ENCODE measurements around the gene REPIN1.

The REPIN1 gene

DNA sequence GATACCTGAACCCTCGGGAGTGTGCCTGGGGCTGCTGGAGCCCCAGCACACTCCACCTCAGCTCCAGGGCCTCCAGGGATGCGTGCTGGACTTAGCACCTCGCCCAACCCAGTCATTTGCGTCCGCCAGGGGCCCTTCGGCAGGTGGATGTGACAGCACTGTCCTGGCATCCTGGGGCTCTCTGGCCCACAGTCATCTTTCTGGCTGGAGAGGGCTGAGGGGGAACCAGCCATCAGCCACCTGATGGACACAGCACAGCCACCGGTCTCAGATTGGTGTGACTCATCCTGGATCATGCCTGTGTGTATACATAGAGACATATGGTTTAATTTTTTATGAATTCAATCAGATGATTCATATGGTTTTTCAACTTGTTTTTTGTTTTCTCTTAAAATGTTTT lies 21.6 kb downstream of the REPIN1 start:
- Histone ChIP-seq H3K4me3 (no peak overlapping the region), H3K36me3 (replicated peaks) (no peaks in the 10 kb centered on the region), H3K27me3 (ENCODE audit: low read depth) (no peaks in the 10 kb centered on the region), H3K9me3 (no peaks in the 10 kb centered on the region), H3K4me1 (no peaks in the 10 kb centered on the region; the same call in 1 of the 2 replicates)
- no peak for DNase-seq (ENCODE audit: low spot score in 2 of 2)
- in situ Hi-C loops (cut with MboI; ENCODE audit: low sequenced_read_pairs) = no loop called here

DNA sequence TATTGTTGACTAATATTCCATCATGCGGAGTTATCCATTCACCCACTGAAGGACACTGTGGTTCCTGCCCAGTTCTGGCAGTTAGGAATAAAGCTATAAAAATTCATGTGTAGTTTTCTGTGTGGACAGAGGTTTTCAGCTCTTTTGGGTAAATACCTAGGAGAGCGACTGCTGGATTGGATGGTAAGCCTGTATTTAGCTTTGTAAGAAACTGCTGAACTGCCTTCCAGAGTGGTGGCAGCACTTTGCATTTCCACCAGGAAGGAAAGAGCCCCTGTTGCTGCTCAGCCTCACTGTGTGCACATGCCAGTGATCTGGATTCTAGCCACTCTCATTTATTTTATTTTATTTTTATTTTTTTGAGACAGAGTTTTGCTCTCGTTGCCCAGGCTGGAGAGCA lies 24.7 kb downstream of the REPIN1 start:
- in situ Hi-C loops (cut with MboI; ENCODE audit: low sequenced_read_pairs) = no loop called here
- Histone ChIP-seq H3K9me3 (no peaks in the 10 kb centered on the region), H3K4me1 (no peaks in the 10 kb centered on the region; the same call in 1 of the 2 replicates), H3K27me3 (ENCODE audit: low read depth) (no peaks in the 10 kb centered on the region), H3K36me3 (replicated peaks) (no peaks in the 10 kb centered on the region), H3K4me3 (no peak overlapping the region)
- DNase-seq (ENCODE audit: low spot score in 2 of 2) = no peak

DNA sequence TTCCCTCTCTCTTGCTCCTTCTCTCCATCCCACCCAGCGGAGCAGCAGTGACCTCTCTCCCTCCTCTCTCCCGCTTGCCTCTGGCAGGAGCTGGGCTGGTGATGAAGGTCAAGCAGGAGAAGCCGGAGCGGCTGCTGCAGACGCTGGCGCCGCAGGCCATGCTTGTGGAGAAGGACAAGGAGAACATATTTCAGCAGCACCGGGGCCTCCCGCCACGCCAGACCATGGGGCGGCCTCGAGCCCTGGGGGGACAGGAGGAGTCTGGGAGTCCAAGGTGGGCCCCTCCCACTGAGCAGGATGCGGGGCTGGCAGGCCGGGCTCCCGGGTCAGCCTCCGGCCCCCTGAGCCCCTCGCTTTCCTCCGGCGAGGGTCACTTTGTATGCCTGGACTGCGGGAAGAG lies 27.8 kb downstream of the REPIN1 start:
- Histone ChIP-seq H3K36me3 (replicated peaks) (no peaks in the 10 kb centered on the region), H3K4me3 (no peak overlapping the region), H3K9me3 (no peaks in the 10 kb centered on the region), H3K27me3 (ENCODE audit: low read depth) (no peaks in the 10 kb centered on the region), H3K4me1 (no peaks in the 10 kb centered on the region; the same call in 1 of the 2 replicates)
- DNase-seq (ENCODE audit: low spot score in 2 of 2) = no peak
- in situ Hi-C loops (cut with MboI; ENCODE audit: low sequenced_read_pairs) = no loop called here

DNA sequence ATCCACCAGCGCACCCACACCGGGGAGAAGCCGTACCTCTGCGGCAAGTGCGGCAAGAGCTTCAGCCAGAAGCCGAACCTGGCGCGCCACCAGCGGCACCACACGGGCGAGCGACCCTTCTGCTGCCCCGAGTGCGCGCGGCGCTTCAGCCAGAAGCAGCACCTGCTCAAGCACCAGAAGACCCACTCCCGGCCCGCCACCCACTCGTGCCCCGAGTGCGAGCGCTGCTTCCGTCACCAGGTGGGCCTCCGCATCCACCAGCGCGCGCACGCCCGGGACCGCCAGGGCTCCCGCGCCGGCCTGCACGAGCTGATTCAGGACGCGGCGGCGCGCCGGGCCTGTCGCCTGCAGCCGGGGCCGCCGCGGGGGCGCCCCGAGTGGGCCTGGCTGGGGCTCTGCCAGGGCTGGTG lies 28.2 kb downstream of the REPIN1 start:
- no peak for DNase-seq (ENCODE audit: low spot score in 2 of 2)
- H3K4me1 ChIP-seq = no peaks in the 10 kb centered on the region; the same call in 1 of the 2 replicates
- H3K9me3 ChIP-seq = no peaks in the 10 kb centered on the region
- no peak overlapping the region for H3K4me3 ChIP-seq
- in situ Hi-C loops (cut with MboI; ENCODE audit: low sequenced_read_pairs) = no loop called here
- H3K27me3 ChIP-seq (ENCODE audit: low read depth) = no peaks in the 10 kb centered on the region
- H3K36me3 ChIP-seq (replicated peaks) = no peaks in the 10 kb centered on the region

DNA sequence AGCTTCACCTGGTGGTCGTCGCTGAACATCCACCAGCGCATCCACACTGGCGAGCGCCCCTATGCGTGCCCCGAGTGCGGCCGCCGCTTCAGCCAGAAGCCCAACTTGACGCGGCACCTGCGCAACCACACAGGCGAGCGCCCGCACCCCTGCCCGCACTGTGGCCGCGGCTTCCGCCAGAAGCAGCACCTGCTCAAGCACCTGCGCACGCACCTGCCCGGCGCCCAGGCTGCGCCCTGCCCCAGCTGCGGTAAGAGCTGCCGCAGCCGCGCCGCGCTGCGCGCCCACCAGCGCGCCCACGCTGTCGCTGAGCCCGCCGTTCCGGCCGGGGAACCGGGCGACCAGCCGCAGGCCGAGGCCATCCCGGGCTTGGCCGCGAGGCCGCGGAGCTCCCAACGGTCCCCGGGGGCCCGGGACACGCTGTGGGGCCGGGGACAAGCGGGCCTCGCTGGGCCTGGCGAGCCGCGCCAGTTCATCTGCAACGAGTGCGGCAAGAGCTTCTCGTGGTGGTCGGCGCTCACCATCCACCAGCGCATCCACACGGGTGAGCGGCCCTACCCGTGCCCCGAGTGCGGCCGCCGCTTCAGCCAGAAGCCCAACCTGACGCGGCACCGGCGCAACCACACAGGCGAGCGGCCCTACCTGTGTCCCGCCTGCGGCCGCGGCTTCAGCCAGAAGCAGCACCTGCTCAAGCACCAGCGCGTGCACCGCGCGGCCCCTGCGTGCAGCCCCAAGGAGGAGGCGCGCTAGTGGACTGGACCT lies 28.9 kb downstream of the REPIN1 start:
- in situ Hi-C loops (cut with MboI; ENCODE audit: low sequenced_read_pairs) = no loop called here
- no peaks in the 10 kb centered on the region for H3K4me1 ChIP-seq
- no peaks in the 10 kb centered on the region for H3K9me3 ChIP-seq
- H3K27me3 ChIP-seq (ENCODE audit: low read depth) = no peaks in the 10 kb centered on the region
- H3K4me3 ChIP-seq = no peak overlapping the region
- DNase-seq (ENCODE audit: low spot score in 2 of 2) = no peak
- H3K36me3 ChIP-seq (replicated peaks) = no peaks in the 10 kb centered on the region

DNA sequence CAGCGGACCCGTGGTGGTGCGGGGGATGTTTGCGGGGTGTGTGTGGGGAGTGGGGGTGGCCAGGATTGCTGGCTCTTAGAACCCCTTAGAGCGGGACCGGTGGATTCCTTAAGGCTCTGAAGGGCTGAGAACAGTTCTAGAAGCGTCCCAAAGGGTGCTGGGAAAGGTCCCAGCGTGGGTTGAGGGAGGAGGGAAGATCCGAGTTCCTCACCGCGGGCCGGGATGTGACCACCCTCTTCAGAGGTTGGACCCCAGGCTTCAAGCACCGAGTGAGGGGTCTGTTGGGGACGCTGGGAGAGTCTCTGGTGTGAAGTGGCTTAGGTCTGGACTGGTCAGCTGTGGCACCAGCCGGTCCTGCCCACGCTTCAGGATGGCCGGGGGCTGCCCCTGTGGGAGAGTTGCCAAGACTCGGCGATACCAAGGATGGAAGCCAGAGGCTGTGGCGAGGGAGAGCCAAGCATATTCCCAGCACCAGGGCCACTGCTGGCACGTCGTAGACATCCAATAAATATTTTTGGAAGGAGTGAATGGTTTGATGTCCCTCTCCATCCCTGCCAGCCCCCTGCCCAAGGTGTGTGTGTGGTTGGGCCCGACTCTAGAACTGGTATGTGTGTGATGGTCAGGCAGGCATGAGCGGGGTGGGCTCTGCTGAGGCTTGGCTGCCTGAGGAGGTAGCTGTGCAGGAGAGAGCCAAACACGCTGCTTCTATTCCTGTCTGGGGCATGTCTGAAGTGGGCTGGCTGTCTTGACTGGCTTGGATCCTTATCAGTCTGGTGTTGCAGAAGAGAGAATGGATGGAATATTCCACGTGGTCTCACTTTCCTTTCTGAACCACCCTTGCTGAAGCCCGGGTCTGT lies 29.7 kb downstream of the REPIN1 start:
- Histone ChIP-seq H3K27me3 (ENCODE audit: low read depth) (no peaks in the 10 kb centered on the region), H3K4me1 (no peaks in the 10 kb centered on the region), H3K9me3 (no peaks in the 10 kb centered on the region), H3K4me3 (no peak overlapping the region), H3K36me3 (replicated peaks) (no peaks in the 10 kb centered on the region)
- no peak for DNase-seq (ENCODE audit: low spot score in 2 of 2)
- in situ Hi-C loops (cut with MboI; ENCODE audit: low sequenced_read_pairs) = no loop called here

DNA sequence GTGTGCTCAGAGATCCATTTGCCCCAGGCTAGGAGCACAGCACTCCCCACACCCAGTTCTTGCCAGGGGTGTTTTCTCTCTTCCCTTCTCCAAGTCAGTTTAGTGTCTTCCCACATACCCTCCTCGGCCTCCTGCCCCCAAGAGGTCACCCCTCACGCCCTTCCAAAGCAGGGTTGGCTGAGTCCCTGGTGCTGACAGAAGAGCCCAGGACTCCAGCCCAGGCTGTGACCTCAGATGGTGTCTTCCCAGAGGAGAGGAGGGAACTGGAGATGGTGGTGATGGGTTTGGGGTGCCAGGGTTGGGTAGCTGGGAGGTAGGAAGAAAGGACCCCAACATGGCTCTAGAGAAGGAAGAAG lies 30.3 kb downstream of the REPIN1 start:
- Histone ChIP-seq H3K4me1 (peaks cover 2% of the 10 kb centered on the region), H3K36me3 (replicated peaks) (no peaks in the 10 kb centered on the region), H3K9me3 (no peaks in the 10 kb centered on the region), H3K4me3 (no peak overlapping the region), H3K27me3 (ENCODE audit: low read depth) (no peaks in the 10 kb centered on the region)
- in situ Hi-C loops (cut with MboI; ENCODE audit: low sequenced_read_pairs) = no loop called here
- DNase-seq (ENCODE audit: low spot score in 2 of 2) = no peak

DNA sequence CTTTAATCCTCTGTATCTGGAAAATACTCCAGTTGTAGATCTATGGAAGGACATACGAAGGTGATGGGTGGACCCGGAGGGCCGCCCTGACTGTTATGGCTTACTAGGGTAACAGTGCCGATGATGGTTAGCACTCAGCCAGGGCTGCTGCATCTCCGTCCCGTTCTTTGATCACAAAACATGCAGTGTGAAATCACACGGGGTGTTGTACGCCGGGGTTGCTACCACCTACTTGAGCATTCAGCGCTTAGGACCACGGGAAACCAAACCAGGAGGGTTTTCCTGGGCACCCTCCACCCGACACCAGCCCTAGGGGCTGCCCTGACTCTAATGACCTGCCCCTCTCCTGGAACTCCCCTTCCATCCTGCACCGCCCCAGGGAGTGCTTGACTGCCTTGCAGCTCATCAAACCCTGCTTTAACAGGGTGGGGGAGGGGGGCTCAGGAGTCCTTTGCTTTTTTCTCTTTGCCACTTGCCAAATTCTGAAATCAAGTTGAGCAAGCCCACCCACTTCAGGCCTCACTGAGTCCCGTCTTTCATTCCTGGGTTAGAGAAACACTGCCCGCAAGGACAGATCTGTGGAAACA lies 30.9 kb downstream of the REPIN1 start:
- Histone ChIP-seq H3K9me3 (no peaks in the 10 kb centered on the region), H3K4me1 (peaks cover 8% of the 10 kb centered on the region), H3K4me3 (no peak overlapping the region), H3K27me3 (ENCODE audit: low read depth) (no peaks in the 10 kb centered on the region), H3K36me3 (replicated peaks) (no peaks in the 10 kb centered on the region)
- DNase-seq (ENCODE audit: low spot score in 2 of 2) = no peak
- in situ Hi-C loops (cut with MboI; ENCODE audit: low sequenced_read_pairs) = loop anchor here (25.0 kb wide), 1 partner anchor 112 kb away; no protein-coding TSS in a partner anchor

DNA sequence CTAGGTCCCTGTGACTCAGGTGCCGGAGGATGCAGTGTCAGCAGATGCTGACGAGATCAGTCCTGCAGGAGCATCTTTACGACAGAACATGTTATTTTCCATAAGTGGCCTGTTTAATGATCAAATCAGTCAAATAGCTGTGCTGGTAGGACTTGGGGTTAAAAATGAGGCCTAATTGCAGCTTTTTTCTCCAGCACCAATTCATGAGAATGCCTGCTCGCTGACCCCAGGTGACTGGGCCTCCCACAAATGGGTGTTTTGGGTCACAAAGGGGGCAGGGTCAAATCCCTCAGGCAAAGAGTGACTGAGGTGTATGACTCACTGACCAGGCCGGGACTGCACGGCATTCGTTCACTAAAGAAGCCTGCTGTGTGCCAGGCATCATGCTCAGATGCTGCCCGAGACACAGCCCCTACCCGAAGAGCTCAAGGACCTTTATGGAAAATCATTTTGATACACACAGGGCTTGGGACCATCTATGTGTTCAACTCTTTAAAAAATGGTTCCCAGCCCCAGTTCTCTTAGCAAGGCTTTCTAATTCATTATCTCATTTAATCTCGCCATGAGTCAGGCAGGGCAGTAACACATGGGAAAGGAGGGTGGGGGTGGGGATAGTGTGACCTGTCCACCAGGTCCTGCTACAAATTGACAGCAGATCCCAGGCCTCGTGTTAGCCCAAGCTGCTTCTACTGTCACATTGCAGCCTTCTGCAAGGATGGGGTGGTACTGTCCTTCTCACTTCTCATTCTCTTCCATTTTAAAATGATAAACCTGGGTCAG lies 31.6 kb downstream of the REPIN1 start:
- Histone ChIP-seq H3K9me3 (no peaks in the 10 kb centered on the region), H3K4me3 (no peak overlapping the region), H3K27me3 (ENCODE audit: low read depth) (no peaks in the 10 kb centered on the region), H3K36me3 (replicated peaks) (no peaks in the 10 kb centered on the region), H3K4me1 (peaks cover 11% of the 10 kb centered on the region)
- in situ Hi-C loops (cut with MboI; ENCODE audit: low sequenced_read_pairs) = loop anchor here (25.0 kb wide), 1 partner anchor 113 kb away; no protein-coding TSS in a partner anchor
- no peak for DNase-seq (ENCODE audit: low spot score in 2 of 2)

DNA sequence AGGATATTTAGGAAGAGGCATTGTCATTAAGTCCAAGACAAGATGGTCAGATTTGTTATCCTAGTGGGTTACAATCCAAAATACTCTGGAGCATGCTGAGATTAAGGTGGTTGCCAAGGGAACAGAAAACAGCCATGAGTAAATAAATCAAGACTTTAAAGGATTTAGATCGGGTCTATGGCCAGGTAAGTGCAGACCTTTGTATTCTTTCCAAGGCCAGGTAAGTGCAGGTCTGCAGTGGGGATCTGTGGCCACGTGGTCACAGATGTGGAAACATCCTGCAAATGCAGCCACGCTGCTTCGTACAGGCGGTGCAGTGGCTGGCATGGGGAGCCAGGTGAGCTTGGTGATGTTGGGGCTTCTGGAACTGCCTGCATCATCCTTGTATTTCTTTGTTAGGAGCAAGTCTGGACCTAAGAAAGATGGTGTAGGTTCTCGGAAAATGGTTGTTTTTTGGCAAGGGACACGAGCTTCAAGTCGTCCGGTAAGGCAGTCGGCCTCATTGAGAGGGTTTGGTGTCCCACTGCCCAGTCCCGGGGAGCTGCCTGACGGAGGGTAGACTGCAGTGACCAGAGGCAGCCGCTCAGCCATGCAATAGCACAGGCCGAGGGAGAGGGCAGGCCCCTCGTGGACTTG lies 32.3 kb downstream of the REPIN1 start:
- Histone ChIP-seq H3K36me3 (replicated peaks) (no peaks in the 10 kb centered on the region), H3K4me1 (peaks cover 11% of the 10 kb centered on the region), H3K27me3 (ENCODE audit: low read depth) (no peaks in the 10 kb centered on the region), H3K4me3 (no peak overlapping the region), H3K9me3 (no peaks in the 10 kb centered on the region)
- in situ Hi-C loops (cut with MboI; ENCODE audit: low sequenced_read_pairs) = loop anchor here (25.0 kb wide), 1 partner anchor 114 kb away; no protein-coding TSS in a partner anchor
- DNase-seq (ENCODE audit: low spot score in 2 of 2) = no peak

DNA sequence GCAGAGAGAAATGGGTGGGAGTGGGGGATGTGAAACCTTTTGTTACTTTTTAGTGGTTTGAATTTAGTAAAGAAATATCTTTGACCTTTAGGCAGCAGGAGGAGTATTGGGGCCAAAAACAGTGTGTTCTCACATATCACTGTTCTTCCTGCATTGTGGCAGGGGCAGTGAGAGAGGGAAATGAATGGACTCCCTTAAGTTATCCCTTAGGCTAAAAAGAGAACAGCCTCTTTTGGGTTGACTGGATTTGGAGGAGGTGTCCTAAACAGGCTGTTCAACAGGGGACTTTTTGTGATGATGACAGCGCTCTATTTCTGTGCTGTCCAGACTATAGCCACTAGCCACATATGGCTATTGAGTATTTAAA lies 32.8 kb downstream of the REPIN1 start:
- in situ Hi-C loops (cut with MboI; ENCODE audit: low sequenced_read_pairs) = loop anchor here (25.0 kb wide), 1 partner anchor 114 kb away; no protein-coding TSS in a partner anchor
- Histone ChIP-seq H3K36me3 (replicated peaks) (no peaks in the 10 kb centered on the region), H3K27me3 (ENCODE audit: low read depth) (no peaks in the 10 kb centered on the region), H3K9me3 (no peaks in the 10 kb centered on the region), H3K4me3 (no peak overlapping the region), H3K4me1 (peaks cover 11% of the 10 kb centered on the region)
- DNase-seq (ENCODE audit: low spot score in 2 of 2) = no peak

DNA sequence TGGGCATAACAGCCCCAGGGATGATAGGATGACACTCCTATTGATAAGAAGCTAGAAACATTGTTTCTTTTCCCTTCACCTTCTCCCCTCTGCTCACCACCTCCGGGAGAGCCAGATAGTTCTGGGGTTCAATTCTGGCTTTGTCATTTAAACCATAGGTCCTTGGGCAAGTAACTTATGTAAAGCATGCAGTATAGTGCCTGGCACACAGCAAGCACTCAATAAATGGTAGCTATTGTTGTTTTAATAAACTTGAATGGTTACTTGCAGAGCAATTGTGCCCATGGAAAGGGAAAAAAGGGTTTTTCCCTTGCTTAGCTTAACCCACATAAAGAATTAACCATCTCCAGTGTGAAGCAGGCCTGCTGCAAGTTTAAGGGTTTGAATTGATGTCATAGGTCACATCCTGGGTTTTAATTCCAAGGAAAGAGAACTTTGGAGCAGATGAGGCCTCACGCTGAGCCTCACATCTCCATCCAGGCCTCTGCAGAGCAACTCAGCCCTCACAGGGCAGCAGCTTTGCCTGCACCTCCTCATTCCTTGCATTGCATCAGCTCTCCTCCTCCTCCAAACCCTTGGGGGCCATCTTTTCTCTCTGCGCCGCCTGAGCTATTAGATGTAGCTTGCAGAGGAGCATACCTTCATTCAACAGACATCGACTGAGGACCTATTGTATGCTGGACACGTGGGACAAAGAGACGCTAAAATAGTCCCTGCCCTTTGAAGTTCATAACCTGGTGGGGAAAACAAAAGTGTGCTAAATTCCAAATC lies 33.4 kb downstream of the REPIN1 start:
- Histone ChIP-seq H3K4me3 (no peak overlapping the region), H3K36me3 (replicated peaks) (no peaks in the 10 kb centered on the region), H3K4me1 (peaks cover 11% of the 10 kb centered on the region), H3K27me3 (ENCODE audit: low read depth) (no peaks in the 10 kb centered on the region), H3K9me3 (no peaks in the 10 kb centered on the region)
- DNase-seq (ENCODE audit: low spot score in 2 of 2) = no peak
- in situ Hi-C loops (cut with MboI; ENCODE audit: low sequenced_read_pairs) = loop anchor here (25.0 kb wide), 1 partner anchor 115 kb away; no protein-coding TSS in a partner anchor

All from HAP-1 (cell line).